Retinal pigment epithelial cell (primary cell): ENCODE measurements around the gene OVCA2.

Source experiments
- DNase-seq: peaks from one replicate; pipeline ENCODE4 v3.0.0-alpha.2; 2010; ENCODE audit warnings: low read depth
- H3K4me3 ChIP-seq: 2 replicates; pipeline ENCODE4 v1.5.1; 2011; ENCODE audit warnings: mild to moderate bottlenecking, low read length, control low read depth, moderate library complexity
- TF ChIP-seq, protein P1 (sequence below): conservative IDR thresholded peaks from 2 replicates; pipeline ENCODE4 v1.5.1; 2011; ENCODE audit warnings: low read depth, low read length, control low read depth, inconsistent platforms

OVCA2 gene

DNA sequence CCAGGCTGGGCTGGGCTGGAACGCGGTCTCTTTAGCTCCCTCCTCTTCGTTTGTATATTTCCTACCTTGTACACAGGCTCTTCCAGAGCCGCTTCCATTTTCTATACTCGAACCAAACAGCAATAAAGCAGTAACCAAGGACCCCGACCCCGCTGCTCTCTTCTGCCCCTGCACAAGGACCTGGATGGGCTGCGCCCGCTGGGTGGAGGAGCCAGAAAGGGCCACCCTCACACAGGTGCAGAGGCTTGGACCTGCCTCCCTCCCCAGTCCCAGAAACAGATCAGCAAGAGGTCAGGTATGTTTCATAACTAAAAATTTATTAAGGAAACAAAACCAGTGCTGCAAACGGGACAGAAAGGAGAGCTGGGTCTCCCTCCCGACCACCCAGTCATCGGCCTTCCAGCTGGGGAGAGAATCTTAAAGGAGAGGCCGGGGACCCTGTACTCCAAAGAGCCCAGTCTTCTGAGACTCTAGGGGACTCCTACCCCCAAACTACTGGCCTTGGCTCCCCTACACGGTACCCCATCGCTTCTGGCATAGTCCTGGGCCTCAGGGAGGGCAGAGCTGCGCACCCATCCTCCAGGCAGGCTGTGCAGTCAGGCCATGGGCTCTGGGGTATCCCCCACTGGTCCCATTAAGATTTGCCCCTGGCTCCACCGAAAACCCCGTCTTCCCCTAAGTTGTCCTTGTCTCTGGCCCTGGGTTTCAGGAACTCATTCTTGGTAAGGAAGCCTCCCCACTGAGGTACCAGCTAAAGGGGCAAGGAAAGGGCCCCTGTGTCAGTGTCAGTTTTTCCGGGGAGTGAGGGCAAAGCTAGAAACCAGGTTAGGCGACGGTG is 17.9 kb downstream of the OVCA2 start:
- TF ChIP-seq, protein P1, sequence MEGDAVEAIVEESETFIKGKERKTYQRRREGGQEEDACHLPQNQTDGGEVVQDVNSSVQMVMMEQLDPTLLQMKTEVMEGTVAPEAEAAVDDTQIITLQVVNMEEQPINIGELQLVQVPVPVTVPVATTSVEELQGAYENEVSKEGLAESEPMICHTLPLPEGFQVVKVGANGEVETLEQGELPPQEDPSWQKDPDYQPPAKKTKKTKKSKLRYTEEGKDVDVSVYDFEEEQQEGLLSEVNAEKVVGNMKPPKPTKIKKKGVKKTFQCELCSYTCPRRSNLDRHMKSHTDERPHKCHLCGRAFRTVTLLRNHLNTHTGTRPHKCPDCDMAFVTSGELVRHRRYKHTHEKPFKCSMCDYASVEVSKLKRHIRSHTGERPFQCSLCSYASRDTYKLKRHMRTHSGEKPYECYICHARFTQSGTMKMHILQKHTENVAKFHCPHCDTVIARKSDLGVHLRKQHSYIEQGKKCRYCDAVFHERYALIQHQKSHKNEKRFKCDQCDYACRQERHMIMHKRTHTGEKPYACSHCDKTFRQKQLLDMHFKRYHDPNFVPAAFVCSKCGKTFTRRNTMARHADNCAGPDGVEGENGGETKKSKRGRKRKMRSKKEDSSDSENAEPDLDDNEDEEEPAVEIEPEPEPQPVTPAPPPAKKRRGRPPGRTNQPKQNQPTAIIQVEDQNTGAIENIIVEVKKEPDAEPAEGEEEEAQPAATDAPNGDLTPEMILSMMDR = no peak
- H3K4me3 ChIP-seq = no peak overlapping the region
- DNase-seq = no peak

DNA sequence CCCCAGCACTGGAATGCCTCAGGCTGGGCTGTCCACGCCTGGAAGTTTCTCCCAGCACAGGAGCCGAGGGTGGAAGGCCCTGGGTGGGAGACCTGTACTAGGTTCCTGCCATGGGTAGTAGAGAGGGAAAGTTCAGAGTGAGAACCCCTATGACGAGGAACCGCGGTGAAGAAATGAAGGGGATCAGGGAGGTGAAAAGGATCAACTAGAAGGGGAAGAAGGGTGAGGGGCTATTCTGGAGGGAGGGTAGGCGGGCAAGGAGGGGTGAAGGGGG is 18.5 kb downstream of the OVCA2 start:
- TF ChIP-seq, protein P1 = no peak
- no peak overlapping the region for H3K4me3 ChIP-seq
- no peak for DNase-seq

DNA sequence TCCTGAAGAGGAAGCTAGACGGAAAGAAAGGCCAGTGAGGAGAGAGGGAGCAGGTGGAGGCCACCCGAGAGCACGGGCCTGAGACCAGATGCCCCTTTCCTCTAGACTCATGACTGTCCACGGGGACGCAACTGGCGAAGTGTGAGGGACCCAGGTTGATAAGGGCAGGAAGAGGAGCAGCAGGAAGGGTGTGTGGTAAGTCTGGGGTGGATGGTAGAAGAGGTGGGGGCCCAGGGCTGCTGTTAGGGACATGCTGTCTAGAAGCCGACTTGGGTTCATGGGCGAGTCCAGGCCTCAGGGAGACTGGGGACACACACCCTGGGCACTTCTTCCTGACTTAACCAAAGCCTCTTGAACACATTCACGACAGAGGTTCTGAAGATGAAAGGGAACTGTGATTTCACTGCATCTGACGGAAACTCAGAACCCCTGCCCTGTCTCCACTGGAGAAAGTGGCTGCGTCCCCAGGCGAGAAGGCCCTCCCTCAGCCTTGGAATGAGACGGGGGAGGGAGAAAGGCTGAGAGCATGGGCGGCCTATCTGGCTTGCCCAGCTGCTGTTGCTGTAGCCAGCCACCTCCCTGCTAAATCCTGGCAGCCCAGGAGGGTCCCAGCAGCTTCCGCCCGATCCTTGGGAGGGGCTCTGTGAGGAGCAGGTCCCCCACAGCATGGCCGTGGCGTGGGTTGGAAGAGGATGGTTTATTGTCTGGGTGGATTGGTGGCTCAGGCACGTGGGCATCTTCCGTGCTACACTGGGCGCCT is 19.0 kb downstream of the OVCA2 start:
- H3K4me3 ChIP-seq = no peak overlapping the region
- DNase-seq = no peak
- TF ChIP-seq, protein P1 = no peak

DNA sequence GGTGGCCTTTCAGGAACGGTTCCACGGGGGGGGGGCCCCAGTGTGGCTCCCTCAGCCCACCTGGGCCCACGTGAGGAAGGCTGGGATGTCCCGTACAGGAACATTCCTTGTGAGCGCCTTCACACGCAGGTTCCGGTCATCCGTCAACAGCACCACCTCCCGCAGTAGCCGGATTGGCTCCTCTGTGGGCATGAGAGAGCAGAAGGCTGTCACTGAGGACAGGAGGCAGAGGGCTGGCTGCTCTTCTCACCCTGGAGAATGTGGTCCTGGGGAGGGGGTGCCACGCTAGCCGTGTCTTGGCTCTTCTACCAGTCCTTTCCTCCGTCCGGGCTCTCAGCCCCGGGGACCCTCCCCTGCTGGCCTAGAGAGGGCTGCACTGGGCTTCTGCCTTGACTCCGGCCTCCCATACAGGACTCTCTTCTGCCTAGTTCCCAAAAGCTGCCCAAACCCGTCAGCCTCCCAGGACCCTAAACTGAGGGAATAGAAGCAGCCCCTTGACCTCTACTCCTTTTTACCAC is 19.7 kb downstream of the OVCA2 start:
- H3K4me3 ChIP-seq = no peak overlapping the region
- TF ChIP-seq, protein P1 = no peak
- DNase-seq = no peak

DNA sequence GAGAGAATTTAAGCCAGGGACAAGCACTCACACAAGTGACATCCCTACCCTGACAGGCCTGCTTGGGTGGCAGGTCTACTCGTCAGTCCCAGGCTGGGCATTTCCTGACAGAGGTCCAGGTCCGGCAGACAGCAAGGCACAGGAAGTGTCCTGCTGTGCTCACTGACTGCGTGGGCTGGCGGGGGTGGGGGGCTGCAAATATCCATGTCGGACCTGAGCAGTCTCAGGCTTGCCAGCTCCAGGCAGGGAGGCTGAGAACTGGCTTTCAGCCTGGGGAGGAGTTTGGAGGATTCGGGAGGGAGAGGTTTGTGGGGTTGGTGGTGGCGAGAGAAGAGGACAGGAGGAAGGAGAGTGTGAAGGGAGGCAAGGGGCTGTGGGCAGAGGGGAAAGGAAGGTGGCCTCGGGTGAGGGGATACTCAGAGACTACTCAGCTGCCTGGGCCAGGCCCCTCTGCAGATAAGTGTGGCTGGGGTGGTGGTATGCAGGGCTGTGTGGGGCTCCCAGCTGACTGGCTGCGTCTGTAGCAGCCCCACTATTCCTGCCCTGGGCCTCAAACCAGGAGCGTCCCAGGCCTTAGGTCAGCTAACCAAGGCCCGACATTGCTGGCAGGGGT is 20.9 kb downstream of the OVCA2 start:
- TF ChIP-seq, protein P1 = no peak
- no peak for DNase-seq
- no peak overlapping the region for H3K4me3 ChIP-seq

DNA sequence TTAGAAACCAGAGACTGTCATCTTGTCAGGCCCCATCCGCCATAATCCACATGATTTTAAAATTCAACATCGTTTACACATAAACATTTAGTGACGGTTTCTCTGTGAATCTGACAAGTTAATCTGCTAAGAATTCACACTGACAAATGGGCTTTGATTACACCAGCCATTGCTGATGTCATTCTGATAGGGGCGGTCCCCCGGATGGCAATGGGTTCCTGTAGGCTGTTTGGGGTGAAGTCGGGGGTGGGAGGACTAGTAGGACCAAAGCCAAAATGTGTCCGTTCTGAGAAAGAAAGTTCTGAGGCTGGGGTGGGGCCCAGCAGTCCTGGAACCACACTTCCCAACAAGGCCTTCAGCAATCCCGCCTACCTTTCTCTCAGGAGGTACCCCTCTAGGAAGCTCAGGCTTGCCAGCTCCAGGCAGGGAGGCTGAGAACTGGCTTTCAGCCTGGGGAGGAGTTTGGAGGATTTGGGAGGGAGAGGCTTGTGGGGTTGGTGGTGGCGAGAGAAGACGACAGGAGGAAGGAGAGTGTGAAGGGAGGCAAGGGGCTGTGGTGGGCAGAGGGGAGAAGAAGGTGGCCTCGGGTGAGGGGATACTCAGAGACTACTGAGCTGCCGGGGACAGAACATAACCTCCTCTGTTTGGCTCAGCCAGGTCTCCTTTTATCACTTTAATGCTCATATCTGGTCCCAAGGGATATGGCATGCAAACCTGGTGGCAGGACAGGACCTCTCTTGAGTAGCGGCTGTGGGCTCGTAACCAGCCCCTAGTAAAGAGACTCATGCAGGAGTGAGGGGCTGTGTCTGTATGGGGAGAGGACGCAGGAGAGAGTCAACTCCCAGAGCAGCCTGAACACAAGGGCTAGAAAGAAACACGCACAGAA is 21.7 kb downstream of the OVCA2 start:
- no peak overlapping the region for H3K4me3 ChIP-seq
- TF ChIP-seq, protein P1 = no peak
- no peak for DNase-seq
